ENCODE data around the gene TAAR2.
"Not testable (repeated sequence)": the region's sequence is repeated elsewhere in the genome, so short reads cannot be mapped to it uniquely, and the experiment has no call there.

Gene TAAR2

GRCh38 chr6:132612449-132613108 is 11.5 kb downstream of the TAAR2 start:
- DNase-seq: no peak

- DNase-seq: no peak
These were observed 12.5 kb downstream of the TAAR2 start for GRCh38 chr6:132611616-132612015.

DNA sequence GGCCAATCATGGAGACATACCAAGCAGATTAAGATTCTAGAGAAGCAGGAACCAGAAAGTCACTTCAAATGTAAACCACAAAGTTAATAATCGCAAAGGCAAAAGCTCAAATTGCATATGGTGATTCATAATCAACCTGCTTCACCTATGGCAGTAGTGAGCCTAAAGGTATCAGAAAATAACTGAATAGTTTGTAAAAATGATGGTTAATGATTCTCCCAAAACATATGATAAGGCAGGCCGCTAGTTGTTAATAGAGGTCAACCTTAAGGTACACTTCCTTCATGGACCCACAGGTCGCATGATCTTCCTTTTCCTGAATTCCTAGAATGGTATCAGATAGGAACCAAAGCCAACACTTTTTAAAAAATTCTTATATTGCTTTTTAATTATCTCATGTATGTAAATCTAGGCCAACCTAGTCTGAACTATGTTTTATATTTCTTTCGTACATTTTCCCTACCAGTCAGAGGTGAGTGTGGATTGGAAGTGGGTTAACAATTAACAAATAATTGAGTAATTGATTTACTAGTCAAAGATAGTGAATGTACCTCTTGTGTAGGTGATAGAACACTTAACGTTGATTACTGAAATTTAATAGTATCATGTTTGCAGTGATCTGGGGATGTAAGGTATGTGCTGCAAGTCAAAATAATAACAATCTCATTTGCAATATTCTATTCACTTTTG is 16.4 kb downstream of the TAAR2 start:
- DNase-seq: no peak

DNA sequence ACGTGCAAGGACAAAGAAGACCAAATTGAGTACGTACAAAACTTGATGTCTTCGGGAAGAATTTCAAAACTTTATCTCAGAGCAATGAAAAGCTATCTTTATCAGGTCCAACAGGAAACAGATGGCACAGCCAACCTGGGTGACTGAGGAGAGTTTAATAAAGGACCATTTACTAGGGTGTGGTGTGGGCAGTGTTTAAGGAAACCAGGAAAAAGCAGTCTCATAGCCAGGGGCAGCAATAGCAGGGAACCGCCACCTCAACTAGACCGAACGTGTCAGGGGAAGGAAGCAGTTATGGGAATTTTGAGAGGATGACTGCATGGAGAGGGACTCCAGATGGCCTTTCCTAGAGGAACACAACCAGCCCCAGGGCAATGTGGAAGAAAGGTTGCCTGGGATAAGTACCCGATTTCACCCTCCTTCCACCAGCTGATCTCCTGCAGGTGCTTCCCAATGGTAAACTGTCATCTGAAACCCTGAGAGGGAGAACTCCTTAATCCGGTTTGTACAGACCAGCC is 19.4 kb downstream of the TAAR2 start:
- no peak for DNase-seq

DNA sequence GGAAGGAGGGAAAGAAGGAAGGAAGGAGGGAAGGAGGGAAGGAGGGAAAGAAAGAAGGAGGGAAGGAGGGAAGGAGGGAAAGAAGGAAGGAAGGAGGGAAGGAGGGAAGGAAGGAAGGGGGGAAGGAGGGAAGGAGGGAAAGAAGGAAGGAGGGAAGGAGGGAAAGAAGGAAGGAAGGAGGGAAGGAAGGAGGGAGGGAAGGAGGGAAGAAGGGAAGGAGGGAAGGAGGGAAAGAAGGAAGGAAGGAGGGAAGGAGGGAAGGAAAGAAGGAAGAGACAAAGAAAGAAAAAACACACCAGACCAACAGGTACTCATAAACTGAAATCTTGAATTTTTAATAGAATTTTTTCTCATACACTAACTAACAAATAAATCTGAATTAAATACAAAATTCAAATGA is 23.2 kb downstream of the TAAR2 start:
- DNase-seq: not testable (repeated sequence)

- peak; percentile 33 for DNase-seq
These were observed 25.6 kb downstream of the TAAR2 start for GRCh38 chr6:132598473-132598872.

GRCh38 chr6:132596201-132596600 is 27.9 kb downstream of the TAAR2 start:
- no peak for DNase-seq

DNA sequence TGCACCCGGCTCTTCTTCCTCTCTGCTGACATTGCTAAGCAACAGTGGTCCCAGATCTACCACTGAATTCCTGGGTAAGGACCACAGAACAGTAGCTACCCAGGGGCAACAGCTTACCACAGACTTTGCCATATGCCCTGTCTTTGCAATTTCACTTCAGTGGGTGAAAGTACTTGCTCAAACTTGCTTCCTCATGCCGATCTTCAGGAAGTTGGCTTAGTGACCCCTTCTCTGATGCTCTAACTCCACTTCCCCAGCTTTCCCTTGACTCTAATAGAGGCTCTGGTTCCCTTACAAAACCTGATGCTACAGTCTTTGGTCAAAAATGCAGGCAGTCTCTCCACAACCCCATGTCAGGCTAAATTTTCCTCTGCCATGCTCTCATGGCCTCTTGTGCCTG is 31.2 kb downstream of the TAAR2 start:
- DNase-seq: no peak

DNA sequence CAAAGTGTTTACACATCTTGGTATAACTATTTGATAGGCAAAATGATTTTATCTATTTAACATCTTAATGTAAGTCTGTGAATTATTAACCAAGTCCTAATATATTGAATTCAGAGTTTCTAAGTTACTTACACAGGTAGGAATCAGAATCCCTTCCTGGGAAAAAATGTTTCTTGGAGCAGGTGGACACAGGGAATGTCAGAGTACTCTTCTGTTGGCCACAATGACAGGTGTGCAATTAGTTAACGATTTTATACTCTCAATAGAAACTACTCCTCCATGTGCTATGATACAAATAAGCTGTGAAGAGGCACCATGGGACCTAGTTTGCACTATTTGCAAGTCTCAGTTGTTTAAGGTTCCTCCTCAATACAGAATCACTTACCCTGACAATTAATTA is 33.7 kb downstream of the TAAR2 start:
- no peak for DNase-seq

- no peak for DNase-seq
These were observed 34.6 kb downstream of the TAAR2 start, which contains the start of gene TAAR5 for GRCh38 chr6:132589454-132589853. Gene TAAR5, minus strand, starts transcription at chr6:132589741. Its CDS starts 55 bp downstream, at chr6:132589686.

GRCh38 chr6:132587424-132587823 is 36.7 kb downstream of the TAAR2 start:
- no peak for DNase-seq

DNA sequence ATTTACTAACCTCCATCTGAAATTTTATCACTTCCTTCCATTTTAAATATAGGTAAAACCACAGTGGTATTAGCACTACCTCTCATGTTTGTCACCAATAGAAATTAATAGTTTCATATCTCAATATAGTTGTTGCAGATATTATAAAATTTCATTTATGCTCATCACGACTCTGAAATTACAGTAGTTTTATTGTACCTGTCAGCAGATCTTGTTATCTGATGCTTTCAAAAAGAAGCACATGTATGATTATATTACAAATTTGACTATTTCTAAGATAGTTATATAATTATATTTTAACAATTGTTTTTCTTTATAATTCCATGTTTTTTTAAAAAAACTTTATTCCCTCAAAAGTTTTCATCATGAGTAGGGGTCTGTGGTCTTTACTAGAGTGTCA is 39.4 kb downstream of the TAAR2 start:
- DNase-seq: no peak

DNA sequence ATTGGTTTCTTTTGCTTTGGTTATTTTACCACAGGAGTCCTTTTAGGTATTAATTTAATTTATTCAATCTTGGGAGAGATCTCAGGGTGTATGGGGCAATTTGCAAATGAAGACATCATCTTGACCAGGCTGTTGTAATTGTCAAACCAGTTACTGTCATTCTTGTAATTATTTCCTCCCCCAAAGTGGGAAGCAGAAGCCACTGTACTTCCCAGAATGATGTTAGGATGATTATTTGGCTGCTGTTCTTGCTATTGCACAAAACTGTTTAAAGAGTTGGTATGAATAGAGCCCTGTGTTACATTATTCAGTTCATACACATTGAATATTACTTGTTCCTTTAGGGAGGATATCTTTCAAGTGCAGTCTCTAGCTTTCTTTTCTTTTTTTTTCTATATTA is 52.3 kb downstream of the TAAR2 start:
- no peak for DNase-seq

GRCh38 chr6:132570221-132570777 is 53.8 kb downstream of the TAAR2 start, which contains the start of gene TAAR6:
Gene TAAR6, plus strand, starts transcription at chr6:132570322. Its CDS starts 0 bp downstream, at chr6:132570322.
- no peak for DNase-seq

DNA sequence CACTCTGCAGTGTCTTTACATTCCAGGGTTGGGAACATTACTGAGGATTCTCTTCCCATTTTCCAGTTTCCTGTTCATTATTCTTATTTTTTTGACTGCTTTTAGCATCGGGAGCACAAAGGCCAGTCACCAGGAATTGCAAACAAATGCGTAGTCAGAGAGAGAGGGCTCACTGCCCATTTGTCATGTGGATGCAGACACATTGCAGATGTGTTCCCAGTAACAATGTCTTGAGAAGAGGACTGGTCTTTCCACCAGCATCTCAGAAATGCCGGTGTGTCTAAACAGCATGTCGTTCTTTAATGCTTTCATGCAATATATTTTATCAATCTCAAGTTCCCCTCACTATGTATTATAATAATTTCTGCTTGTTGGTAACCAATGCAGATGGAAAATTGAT is 54.9 kb downstream of the TAAR2 start:
- no peak for DNase-seq

DNA sequence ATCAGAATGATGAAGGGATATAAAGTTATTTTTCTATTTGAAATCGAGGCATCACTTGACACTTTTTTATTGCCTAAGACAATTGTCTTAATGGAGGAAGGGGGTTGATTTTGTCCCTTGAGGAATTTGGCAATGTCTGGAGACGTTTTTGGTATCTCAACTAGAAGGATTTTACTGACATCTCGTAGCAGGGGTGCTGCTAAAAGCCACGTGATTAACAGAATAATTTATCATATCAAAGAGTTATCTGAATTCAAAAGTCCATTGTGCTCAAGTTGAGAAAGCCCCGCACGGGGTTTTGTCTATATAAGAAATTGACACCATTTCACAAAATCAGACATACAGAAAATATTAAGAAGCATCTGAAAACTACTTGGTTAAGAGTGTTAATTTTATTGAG is 55.5 kb downstream of the TAAR2 start:
- no peak for DNase-seq

GRCh38 chr6:132567566-132567965 is 56.5 kb downstream of the TAAR2 start:
- DNase-seq: no peak
